Stimulated activated CD8-positive, alpha-beta memory T cell treated with anti-CD3 and anti-CD28 coated beads, Interleukin-12 subunit alpha, Interleukin-12 subunit beta, amount 100 ng/mL, for 24 hours (primary cell): ENCODE results near the gene GNG2.

Experiments used
- DNase-seq: peaks from one replicate; pipeline ENCODE4 v3.0.0-alpha.2; 2020; ENCODE audit errors: extremely low read depth

GNG2 gene

DNA sequence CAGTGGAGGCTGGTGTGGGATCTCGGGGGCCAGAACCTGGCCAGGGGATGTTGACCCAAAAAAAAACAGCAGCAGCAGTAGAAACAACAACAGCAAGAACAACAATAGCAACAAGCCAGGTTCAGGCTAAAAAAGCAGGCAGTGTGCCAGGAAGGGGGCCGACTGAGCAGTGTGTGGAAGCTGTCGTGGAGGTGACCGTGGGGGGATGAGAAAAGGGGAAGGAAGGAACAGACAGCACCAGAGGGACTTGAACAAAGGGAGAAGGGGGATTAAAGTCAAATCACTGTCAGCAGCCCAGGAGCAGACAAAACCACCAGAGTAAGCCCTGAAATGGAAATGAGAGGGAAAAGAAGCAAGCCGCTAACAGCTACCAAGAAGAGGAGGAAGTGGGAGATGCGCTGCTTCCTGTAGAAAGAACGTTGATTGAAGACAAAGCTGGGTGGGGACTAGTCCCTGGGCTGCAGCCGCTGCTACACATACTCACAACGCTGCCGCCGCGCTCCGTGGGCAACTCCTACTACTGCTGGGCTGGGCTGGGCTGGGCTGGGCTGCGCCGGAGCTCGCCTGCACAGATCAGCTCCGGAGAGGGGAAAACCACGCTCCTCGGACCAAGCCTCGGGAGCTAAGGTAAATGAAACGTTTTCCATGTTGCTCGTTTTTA lies at the start of gene GNG2:
GNG2 (plus strand) TSS at position 449 of the 661 bp plus-strand sequence. CDS start 90,067 bp downstream, outside the sequence.
- peak; percentile 39 for DNase-seq

- no peak for DNase-seq
Measured at GRCh38 chr14:51811706-51812105, 48.7 kb upstream of the GNG2 start.

- DNase-seq = no peak
Measured at GRCh38 chr14:51816031-51816430, 44.4 kb upstream of the GNG2 start.

DNA sequence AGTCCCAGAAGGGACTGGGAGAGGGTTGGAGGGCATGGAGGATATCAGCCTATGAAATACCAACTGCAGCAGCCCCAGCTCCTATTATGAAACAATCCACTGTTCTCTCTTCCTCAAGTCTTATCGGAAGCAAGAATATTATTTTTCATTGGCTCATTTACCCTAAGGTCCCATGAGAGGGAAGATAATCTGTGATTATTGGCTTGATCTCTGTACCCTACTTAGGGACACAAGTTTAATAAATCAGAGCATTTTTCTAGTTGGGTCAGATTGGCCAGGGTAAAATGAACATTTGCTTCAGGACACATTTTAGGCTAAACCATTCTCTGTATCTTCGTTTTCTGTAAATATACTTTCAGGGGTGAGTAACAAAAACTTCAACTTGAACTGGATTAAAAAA lies 43.1 kb upstream of the GNG2 start:
- DNase-seq = no peak

GRCh38 chr14:51818748-51819380 lies 41.5 kb upstream of the GNG2 start:
- no peak for DNase-seq

GRCh38 chr14:51821822-51822221 lies 38.6 kb upstream of the GNG2 start:
- DNase-seq = no peak

DNA sequence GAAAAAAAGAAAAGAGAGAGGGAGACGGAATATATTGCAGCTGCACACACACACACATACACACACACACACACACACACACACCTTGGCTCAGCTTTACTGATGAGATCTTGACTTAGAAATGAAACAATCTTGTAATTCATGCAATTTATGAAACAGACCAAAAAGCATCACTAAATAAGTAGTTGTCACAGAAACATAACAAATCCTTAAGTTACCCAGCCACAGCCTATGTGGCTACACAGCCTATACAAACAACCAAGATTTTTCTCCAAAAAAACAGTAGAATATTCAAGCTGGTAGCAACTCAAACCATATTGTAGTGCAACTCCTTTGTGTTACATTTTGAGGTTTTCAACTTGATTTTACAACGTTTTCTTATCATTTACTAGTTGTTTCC lies 37.9 kb upstream of the GNG2 start:
- DNase-seq = no peak

DNA sequence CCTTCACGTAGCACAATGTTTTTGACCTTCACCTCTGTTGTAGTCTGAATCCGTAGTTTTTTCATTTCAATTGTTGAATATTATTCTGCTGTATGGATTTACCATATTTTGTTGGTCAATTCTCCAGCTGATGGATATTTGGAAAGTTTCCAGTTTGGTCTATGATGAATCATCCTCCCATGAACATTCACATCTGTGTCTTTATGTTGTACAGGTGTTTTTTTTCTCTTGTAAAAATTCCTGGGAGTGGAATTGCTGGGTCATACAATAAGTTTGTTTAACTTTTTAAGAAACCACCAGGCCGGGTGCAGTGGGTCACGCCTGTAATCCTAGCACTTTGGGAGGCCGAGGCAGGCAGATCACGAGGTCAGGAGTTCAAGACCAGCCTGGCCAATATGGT lies 36.7 kb upstream of the GNG2 start:
- DNase-seq = no peak

DNA sequence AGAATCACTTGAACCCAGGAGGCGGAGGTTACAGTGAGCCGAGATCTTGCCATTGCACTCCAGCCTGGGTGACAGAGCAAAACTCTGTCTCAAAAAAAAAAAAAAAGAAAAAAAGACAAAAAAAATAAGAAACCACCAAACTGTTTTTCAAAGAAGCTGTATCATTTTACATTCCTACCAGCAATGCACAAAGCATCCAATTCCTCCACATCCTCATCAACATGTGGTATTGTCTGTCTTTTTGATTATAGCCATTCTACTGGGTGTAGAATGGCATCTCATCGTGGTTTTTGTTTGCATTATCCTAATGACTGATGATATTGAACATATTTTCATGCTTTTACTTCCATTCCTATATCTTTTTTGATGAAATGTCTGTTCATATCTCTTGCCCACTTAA lies 36.2 kb upstream of the GNG2 start:
- no peak for DNase-seq

DNA sequence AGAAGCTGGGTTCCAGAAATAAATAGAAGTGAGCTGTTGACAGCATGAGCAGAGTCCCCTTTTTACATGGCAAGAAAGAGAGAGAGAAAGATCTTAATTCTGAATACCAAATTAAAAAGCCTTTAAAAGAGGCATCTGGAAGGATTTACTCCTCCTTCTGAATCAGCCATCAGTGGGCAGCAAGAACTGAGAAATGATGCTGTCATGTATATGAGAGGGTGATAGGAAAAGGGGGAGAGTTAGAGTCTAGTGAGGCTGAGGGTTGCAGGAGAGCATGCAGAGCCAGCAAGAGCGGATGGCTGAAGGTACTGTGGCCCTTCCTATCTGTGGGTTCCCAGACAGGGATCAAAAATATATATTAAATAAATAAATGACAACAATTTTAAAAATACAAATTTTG lies 34.5 kb upstream of the GNG2 start:
- DNase-seq = no peak

DNA sequence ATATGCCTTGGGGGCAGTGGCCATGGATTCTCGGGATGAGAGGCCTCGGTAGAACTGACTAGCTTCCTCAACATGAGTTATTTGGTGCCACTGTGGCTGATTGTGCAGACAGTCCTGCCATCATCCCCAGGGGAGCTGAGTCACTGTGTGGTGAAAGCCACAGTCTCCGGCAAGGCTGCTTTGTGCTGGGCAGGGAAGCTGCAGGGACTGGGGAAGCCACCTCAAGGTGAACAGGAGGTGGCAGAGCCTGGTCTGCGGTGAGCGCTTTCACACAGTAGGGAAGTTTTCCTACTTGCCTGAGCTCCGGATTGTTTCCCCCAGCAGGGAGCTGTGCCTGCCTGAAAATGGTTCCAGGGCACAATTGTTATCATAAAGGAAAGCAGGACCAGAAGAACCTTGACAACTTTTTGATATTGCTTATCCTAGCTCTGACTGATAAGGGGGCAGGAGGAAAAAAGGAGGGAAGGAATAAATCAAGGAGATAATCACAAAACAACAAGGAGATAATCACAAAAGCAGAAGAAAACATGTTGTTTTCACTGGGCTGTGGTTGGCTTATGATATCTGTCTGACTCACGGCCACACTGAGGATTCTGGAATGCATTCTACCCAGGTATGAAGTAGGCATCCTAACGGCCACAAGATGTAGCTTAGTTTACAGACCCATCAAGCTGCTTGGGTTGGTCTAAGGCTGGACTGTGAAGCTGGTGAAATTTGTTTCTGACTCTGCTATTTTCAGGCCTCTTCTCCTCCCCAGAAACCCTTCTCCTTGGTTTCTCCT lies 32.2 kb upstream of the GNG2 start:
- DNase-seq = peak; percentile 28

DNA sequence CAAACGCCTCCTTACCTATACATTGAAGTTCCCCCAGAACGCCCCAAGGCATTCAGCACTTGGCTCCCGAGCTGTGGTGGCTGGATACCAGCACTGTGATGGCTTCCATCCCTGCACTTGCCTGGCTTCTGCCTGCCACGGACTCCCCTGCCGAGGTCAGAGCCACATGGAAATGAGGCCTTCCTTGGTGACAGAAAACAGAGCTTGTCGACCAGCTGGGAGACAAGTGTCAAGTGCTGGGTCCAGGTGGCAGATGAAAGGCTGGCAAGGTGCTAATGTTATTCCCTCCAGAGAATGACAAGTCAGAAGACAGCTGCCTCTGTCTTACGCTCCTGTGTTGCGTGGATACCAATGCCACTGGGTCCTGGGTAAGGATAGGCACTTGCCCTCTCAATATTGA lies 26.2 kb upstream of the GNG2 start:
- no peak for DNase-seq

DNA sequence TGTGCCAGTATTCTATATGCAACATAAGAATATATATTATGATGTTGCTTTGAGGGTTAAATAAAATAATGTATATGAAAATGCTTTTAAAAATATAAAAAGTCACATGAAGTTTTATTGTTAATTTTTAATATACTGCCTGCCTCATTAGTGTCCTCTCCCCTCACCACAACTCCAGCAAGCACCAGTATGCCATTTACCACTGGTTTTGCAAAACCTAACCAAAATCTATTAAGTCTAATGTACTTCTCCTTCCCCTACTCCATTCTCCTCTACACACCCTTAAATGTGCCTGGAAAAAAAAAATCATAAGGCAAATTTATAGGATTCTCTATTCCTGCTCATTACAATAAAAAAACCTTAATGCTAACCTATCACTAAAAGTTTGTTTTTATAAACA lies 24.0 kb upstream of the GNG2 start:
- DNase-seq = no peak

DNA sequence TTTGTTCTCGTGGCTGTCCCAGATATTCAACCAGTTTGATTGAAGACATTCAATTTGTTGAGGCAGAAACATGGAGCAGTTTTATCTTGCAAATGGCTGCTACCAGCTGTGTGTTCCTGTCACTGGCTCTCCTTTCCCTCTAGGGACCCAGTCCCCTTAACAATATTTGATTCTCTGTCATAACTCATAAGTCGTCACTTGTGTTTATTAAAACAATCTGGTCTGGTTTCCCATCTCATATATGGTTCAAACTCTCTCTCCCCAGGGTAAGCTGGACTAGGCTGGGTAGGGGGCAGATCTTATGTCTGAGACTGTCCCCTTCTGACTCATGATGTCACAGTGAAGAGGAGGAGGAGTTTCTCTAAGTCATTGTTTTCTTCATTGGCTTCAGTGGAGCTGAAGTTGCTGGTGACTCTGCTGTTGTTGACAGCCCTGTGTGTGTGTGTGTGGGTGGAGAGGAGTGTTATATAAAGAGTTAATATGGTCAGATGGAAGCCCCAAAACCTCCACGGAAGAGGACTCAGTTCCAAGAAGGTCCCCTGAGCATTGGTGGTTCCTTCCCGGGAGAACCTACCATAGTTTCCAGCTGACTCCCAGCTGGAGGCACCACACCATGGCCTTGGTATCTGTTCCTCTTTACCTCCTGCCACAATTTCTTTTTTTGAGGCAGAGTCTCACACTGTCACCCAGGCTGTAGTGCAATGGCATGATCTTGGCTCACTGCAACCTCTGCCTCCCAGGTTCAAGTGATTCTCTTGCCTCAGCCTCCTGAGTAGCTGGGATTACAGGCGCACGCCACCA lies 16.1 kb upstream of the GNG2 start:
- no peak for DNase-seq

DNA sequence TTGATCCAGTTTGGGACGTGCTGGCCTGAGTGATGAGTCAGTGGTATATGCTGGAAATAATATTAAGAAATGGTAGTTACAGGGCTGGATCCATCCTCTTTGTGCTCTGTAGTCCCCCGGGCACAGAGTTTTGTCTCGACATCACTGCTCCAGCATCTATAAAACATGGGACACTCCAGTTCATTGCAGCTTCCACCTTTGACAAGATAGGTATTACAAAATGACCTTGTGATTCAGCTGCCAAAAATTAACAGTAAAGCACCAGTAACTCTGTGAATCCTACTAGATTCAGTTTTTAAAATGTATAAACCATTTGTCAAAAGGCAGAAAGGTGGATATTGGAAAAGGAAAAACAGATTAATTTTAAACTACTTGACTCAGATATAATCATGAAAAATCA lies 14.6 kb upstream of the GNG2 start:
- no peak for DNase-seq

DNA sequence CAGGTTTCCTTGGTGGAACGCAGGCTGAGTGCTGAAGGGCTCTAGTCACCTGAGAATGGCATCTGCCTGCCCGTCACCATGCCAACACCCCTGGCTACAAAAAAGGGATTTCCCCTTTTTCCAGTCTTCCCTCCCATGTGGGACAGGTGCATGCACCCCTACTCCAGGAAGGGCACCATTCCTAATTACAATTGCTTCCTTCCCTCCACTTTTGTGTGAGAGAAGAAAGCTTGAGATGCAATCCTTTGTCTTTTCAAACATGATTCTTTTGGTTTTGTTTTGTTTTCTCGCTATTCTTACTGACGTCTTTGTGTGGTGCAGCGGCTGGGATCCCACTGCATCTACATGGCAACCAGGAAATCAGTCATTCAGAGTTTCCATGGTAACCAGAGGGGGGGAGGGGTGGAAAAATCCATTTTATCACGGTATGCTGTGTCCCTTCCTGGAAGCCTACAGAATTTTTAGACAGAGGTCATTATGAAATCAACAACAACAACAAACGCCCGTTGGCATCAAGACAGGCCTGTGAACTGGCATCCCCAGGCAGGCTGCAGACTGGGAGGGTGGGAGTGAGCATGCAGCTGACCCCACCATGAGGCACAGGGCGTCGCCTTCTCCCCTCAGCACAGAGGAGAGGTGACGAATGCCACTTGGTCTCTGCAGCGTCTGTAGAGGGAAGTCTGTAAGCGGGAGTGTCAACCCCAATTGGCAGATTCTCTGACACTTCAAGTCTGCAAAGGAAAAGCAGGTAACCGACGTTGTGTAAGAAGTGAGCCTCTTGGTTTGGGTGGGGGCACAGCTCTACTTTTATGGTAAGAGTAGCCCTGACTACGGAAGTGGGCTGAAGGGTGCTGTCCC lies 13.6 kb upstream of the GNG2 start:
- DNase-seq = peak; percentile 67

DNA sequence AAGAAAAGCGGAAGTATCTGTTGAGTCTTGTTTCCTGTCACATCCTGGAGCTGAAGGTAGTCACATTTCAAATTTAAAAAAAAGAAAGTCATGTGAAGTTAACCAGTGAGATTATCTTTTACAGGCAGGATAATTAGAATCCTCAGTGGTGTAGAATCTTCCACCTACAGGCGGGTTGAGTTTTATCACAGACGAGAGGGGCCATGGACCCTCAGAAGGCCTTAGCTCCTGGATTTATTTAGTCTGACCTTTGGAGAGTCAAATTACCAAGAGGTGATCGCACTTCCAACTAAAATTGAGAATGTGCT lies 13.0 kb upstream of the GNG2 start:
- DNase-seq = no peak

DNA sequence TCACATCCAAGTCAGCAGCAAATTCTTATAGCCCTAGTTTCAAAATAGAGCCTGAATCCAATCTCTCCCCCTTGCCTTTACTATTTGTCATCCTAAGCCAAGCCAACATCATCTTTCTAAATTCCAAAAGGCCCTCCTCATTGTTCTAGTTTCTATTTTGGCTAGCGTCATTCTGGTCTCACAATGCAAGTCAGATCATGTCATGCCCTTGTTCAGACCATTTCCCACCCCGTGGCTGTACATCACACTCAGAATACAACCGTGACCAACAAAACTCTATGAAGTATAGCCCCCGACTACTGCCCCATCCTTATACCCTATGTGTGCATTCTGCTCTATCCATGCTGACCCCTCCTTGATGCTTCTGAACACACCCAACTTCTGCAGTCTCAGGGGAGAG lies 12.3 kb upstream of the GNG2 start:
- no peak for DNase-seq

DNA sequence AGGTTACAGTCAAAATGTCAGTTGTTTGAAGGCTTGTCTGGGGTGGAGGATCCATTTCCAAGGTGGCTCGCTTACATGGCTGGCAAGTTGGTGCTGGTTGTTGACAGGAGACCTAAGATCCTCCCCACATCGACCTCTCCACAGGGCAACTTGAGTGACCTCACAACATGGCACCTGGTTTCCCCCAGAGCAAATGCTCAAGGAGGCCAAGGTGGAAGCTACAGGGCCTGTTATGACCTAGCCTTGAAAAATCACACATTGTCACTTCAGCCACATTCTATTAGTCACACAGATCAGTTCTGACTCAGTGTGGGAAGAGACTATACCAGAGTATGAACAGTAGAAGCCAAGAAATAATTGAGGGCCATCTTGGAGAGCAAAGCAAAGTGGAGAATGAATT lies 11.3 kb upstream of the GNG2 start:
- no peak for DNase-seq

DNA sequence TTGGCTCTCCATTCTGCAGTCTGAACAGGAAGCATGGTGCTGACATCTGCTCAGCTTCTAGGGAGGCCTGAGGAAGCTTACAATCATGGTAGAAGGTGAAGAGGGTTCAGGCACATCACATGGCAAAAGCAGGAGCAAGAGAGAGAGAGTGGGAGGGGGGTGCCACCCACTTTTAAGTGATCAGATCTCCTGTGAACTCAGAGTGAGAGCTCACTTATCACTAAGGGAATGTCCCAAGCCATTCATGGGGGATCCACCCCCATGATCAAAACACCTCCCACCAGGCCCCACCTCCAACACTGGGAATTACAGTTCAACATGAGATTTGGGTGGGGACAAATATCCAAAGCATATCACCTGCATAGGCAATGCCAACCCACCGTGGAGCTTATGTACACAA lies 9.8 kb upstream of the GNG2 start:
- no peak for DNase-seq

DNA sequence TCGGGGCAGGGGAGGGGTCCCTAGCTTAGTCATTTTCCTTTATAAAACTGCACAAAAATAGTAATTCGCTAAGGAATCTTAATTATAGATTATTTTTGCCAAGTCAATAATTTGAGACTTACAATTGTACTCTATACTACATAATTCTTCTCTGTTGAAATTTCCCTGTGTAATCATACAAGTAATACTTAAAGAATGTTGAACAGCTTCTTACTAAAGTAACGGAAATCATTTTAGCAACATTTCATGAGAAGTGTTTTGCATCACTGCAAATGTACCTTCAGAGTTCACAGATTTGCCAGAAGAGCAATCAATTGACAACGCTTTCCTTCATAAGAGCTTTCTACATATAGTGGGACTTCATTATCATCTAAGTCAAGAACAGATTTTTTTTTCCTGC lies 7.9 kb upstream of the GNG2 start:
- no peak for DNase-seq

GRCh38 chr14:51855234-51855633 lies 5.2 kb upstream of the GNG2 start:
- DNase-seq = no peak
